NCI-H2171 treated with DMSO at 0.1 percent for 48 hours (cell line): ENCODE results near the gene UMODL1.
A peak's percentile ranks its signal among the peaks of the same experiment; 100 is the strongest.

Experiments
- DNase-seq: peaks from one replicate; lab custom pipeline; 2025; lab: John Stamatoyannopoulos, UW

The UMODL1 gene

DNA sequence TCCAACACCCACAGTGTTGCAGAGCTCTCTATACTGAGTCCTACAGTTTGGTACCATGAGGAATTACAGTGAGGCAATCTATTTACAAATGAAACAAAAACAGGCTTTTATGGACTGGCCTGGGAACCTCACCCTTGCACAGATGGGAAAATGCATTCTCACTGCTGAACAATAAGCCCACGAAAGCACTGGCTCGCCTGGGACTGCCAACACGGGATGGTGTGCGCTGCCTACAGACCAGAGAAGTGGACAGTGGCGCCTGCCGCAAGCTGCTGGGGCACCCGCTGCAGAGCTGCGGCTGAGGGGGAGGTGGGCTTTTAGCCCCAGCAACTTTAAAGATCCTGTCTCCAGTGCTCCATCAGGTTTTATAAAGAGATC lies 119.4 kb downstream of the UMODL1 start:
- no peak for DNase-seq

- no peak for DNase-seq
These were observed 119.9 kb downstream of the UMODL1 start for GRCh38 chr21:42191064-42191463.

GRCh38 chr21:42191696-42192595 lies 120.8 kb downstream of the UMODL1 start:
- DNase-seq, result peak; percentile 20
